Endothelial cell of hepatic sinusoid (primary cell): Measurements from ENCODE around the gene SCN1B.

Experiments used
- in situ Hi-C: cut with HindIII; loops from 2 replicates; pipeline ENCODE4 v1.10.0; 2017; ENCODE audit warnings: low sequenced_read_pairs

SCN1B gene

GRCh38 chr19:35070471-35070870 lies 40.2 kb downstream of the SCN1B start:
- in situ Hi-C loops = no loop called here

GRCh38 chr19:35073516-35073915 lies 43.2 kb downstream of the SCN1B start:
- in situ Hi-C loops = no loop called here

- in situ Hi-C loops = no loop called here
These were observed 43.7 kb downstream of the SCN1B start for GRCh38 chr19:35073941-35074340.

GRCh38 chr19:35074426-35075201 lies 44.3 kb downstream of the SCN1B start:
- in situ Hi-C loops = no loop called here

- in situ Hi-C loops = no loop called here
These were observed 45.1 kb downstream of the SCN1B start for GRCh38 chr19:35075202-35076025.

GRCh38 chr19:35076026-35076370 lies 45.7 kb downstream of the SCN1B start:
- in situ Hi-C loops = no loop called here

- in situ Hi-C loops = no loop called here
These were observed 46.4 kb downstream of the SCN1B start for GRCh38 chr19:35076657-35077056.

GRCh38 chr19:35077411-35078223 lies 47.3 kb downstream of the SCN1B start:
- in situ Hi-C loops = no loop called here

- in situ Hi-C loops = no loop called here
These were observed 49.6 kb downstream of the SCN1B start for GRCh38 chr19:35079826-35080225.

GRCh38 chr19:35080613-35081170 lies 50.4 kb downstream of the SCN1B start:
- in situ Hi-C loops = no loop called here

- in situ Hi-C loops = no loop called here
These were observed 50.9 kb downstream of the SCN1B start for GRCh38 chr19:35081201-35081600.

GRCh38 chr19:35083691-35084508 lies 53.6 kb downstream of the SCN1B start:
- in situ Hi-C loops = no loop called here

GRCh38 chr19:35084509-35084762 lies 54.2 kb downstream of the SCN1B start:
- in situ Hi-C loops = no loop called here

- in situ Hi-C loops = no loop called here
These were observed 55.7 kb downstream of the SCN1B start for GRCh38 chr19:35085947-35086346.

- in situ Hi-C loops = no loop called here
These were observed 56.2 kb downstream of the SCN1B start for GRCh38 chr19:35086455-35086854.

- in situ Hi-C loops = no loop called here
These were observed 57.1 kb downstream of the SCN1B start for GRCh38 chr19:35087393-35087792.

GRCh38 chr19:35088131-35088913 lies 58.1 kb downstream of the SCN1B start:
- in situ Hi-C loops = no loop called here

GRCh38 chr19:35089554-35089953 lies 59.3 kb downstream of the SCN1B start:
- in situ Hi-C loops = no loop called here
